Gastroesophageal sphincter (tissue), 3 donors: ENCODE measurements around the gene ARHGAP9.

Experiments
- EP300 ChIP-seq: sonication (generic); formaldehyde crosslinking; IDR thresholded peaks from one replicate; pipeline ENCODE4 v1.6.1; 2017; ENCODE audit warnings: antibody characterized with exemption, mild to moderate bottlenecking
- POLR2AphosphoS5 ChIP-seq: sonication (generic); formaldehyde crosslinking; IDR thresholded peaks from one replicate; pipeline ENCODE4 v1.6.1; 2017; ENCODE audit warnings: antibody characterized with exemption
- TF ChIP-seq, protein P1 (sequence below), 4 experiments: fragments of 200-600 bp in 2 of 4; fragments of 450-650 bp in 2 of 4; sonication (generic) in 1 of 4; IDR thresholded peaks; one replicate each; pipeline ENCODE4 v1.5.1; 2017 to 2019; ENCODE audit warnings: antibody characterized with exemption in 4 of 4, mild to moderate bottlenecking in 2 of 4, moderate library complexity in 2 of 4

DNA sequence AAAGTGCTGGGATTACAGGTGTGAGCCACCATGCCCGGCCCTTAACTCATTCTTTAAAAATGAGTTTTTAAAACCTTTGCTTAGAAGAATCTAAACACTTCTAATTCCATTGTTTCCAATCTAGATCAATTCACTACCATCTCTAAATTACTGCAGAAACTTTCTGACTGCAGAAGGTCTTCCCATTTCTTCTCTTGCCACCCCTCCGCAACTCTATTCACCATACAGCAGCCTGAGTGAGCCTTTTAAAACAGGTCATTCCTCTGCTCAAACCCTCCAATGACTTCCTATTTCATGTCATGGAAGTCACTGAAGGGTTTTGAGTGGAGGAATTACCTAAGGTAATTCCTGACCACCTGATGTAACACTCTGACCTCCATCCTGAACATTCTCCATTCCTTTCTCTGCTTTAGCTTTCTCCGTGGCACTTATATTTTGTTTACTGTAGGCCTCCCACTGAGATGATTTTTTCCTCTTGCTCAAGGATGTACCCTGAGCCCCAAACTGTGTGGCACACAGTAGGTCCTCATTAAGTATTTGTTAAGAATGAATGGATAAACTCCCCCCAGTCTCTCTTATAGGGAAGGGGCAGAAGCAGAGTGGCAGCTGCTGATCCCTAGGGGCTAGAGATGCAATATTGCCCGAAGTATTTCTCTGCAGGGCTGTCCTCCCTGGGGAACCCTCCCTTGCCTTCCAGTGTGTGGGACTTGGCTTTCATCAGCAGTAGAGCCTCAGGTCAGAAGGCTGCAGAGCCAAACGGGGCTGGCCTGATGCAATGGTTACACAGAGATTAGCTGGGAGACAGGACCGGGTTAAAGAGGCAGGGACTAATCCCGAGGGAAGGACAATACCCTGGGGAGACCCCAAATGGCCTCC is 39.5 kb upstream of the ARHGAP9 start:
- TF ChIP-seq, protein P1, sequence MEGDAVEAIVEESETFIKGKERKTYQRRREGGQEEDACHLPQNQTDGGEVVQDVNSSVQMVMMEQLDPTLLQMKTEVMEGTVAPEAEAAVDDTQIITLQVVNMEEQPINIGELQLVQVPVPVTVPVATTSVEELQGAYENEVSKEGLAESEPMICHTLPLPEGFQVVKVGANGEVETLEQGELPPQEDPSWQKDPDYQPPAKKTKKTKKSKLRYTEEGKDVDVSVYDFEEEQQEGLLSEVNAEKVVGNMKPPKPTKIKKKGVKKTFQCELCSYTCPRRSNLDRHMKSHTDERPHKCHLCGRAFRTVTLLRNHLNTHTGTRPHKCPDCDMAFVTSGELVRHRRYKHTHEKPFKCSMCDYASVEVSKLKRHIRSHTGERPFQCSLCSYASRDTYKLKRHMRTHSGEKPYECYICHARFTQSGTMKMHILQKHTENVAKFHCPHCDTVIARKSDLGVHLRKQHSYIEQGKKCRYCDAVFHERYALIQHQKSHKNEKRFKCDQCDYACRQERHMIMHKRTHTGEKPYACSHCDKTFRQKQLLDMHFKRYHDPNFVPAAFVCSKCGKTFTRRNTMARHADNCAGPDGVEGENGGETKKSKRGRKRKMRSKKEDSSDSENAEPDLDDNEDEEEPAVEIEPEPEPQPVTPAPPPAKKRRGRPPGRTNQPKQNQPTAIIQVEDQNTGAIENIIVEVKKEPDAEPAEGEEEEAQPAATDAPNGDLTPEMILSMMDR (IDR thresholded peaks at IDR 0.05), result no peak
- TF ChIP-seq EP300 (no peak), POLR2AphosphoS5 (no peak)
